HEK293T (cell line): ENCODE data around the gene IL2RA.

Source experiments
- ARNT ChIP-seq: fragments of 450-650 bp; IDR thresholded peaks from 2 replicates; pipeline ENCODE4 v1.6.1; 2017; ENCODE audit warnings: mild to moderate bottlenecking
- BHLHE40 ChIP-seq: fragments of 450-650 bp; IDR thresholded peaks from 2 replicates; pipeline ENCODE4 v1.6.1; 2016; ENCODE audit warnings: mild to moderate bottlenecking, moderate library complexity, borderline replicate concordance
- ELF4 ChIP-seq: fragments of 450-650 bp; IDR thresholded peaks from 2 replicates; pipeline ENCODE4 v1.6.1; 2017; ENCODE audit warnings: antibody characterized with exemption
- FOXA1 ChIP-seq: fragments of 450-650 bp; IDR thresholded peaks from 2 replicates; pipeline ENCODE4 v1.6.1; 2016; ENCODE audit warnings: mild to moderate bottlenecking
- FOXK2 ChIP-seq: fragments of 450-650 bp; IDR thresholded peaks from 2 replicates; pipeline ENCODE4 v1.6.1; 2016; ENCODE audit warnings: mild to moderate bottlenecking
- FOXM1 ChIP-seq: fragments of 450-650 bp; IDR thresholded peaks from 2 replicates; pipeline ENCODE4 v1.6.1; 2017; ENCODE audit warnings: mild to moderate bottlenecking, borderline replicate concordance
- L3MBTL2 ChIP-seq: fragments of 450-650 bp; conservative IDR thresholded peaks from 2 replicates; pipeline ENCODE4 v1.6.1; 2016; ENCODE audit warnings: mild to moderate bottlenecking
- LEF1 ChIP-seq: fragments of 450-650 bp; IDR thresholded peaks from 2 replicates; pipeline ENCODE4 v1.6.1; 2017; ENCODE audit warnings: mild to moderate bottlenecking, borderline replicate concordance
- SP1 ChIP-seq: fragments of 450-650 bp; IDR thresholded peaks from 2 replicates; pipeline ENCODE4 v1.6.1; 2017
- SUZ12 ChIP-seq: fragments of 450-650 bp; IDR thresholded peaks from 2 replicates; pipeline ENCODE4 v1.6.1; 2016; ENCODE audit warnings: mild to moderate bottlenecking

- TF ChIP-seq SP1 (no peak), LEF1 (no peak), FOXK2 (no peak), SUZ12 (no peak), FOXM1 (no peak), FOXA1 (no peak), L3MBTL2 (no peak), ELF4 (no peak), ARNT (no peak), BHLHE40 (no peak)
These were observed 40.0 kb upstream of the IL2RA start for GRCh38 chr10:6102128-6102527.
